HG02678 (cell line): ENCODE results near the gene BUB1B.
A peak's percentile ranks its signal among the peaks of the same experiment; 100 is the strongest.

Experiments used
- ATAC-seq: cut with Tn5 transposase; IDR thresholded peaks from one replicate; pipeline ENCODE4 v1.9.1; 2021; ENCODE audit warnings: mild to moderate bottlenecking, moderate library complexity; ENCODE audit not compliant: unreplicated experiment

Gene BUB1B

GRCh38 chr15:40182358-40183029 is 21.6 kb downstream of the BUB1B start:
- peak; percentile 56 for ATAC-seq

GRCh38 chr15:40183636-40184463 is 23.0 kb downstream of the BUB1B start:
- no peak for ATAC-seq

- no peak for ATAC-seq
Measured at GRCh38 chr15:40190591-40190990, 29.7 kb downstream of the BUB1B start.

- no peak for ATAC-seq
Measured at GRCh38 chr15:40192942-40193341, 32.1 kb downstream of the BUB1B start.

- ATAC-seq, result no peak
Measured at GRCh38 chr15:40197434-40197833, 36.6 kb downstream of the BUB1B start.

- no peak for ATAC-seq
Measured at GRCh38 chr15:40198355-40199085, 37.7 kb downstream of the BUB1B start.

- ATAC-seq, result no peak
Measured at GRCh38 chr15:40204100-40204499, 43.2 kb downstream of the BUB1B start.

GRCh38 chr15:40217166-40217824 is 56.4 kb downstream of the BUB1B start:
- peak; percentile 45 for ATAC-seq

GRCh38 chr15:40219801-40220200 is 58.9 kb downstream of the BUB1B start:
- no peak for ATAC-seq

GRCh38 chr15:40222131-40222530 is 61.3 kb downstream of the BUB1B start:
- no peak for ATAC-seq

- no peak for ATAC-seq
Measured at GRCh38 chr15:40226736-40227135, 65.9 kb downstream of the BUB1B start.

- no peak for ATAC-seq
Measured at GRCh38 chr15:40229316-40229715, 68.4 kb downstream of the BUB1B start.

- ATAC-seq, result no peak
Measured at GRCh38 chr15:40229956-40230355, 69.1 kb downstream of the BUB1B start.

- ATAC-seq, result no peak
Measured at GRCh38 chr15:40232625-40233070, 71.8 kb downstream of the BUB1B start.

- ATAC-seq, result no peak
Measured at GRCh38 chr15:40233727-40234577, 73.1 kb downstream of the BUB1B start.

GRCh38 chr15:40234783-40235182 is 73.9 kb downstream of the BUB1B start:
- ATAC-seq, result no peak

GRCh38 chr15:40235201-40235885 is 74.5 kb downstream of the BUB1B start:
- no peak for ATAC-seq

- ATAC-seq, result no peak
Measured at GRCh38 chr15:40238532-40239403, 77.9 kb downstream of the BUB1B start, which contains the start of gene PAK6. TSS of gene PAK6 (plus strand) at chr15:40239063. CDS start at chr15:40264786, 25,723 bp downstream.

GRCh38 chr15:40239404-40239692 is 78.5 kb downstream of the BUB1B start:
- no peak for ATAC-seq
